ENCODE measurements around the gene MRPL46. TPM values are rescaled to one million over a fixed set of nuclear protein-coding genes. Genes with fewer than 3 reads are reported as not detected.
"Not testable (repeated sequence)": the region's sequence is repeated elsewhere in the genome, so short reads cannot be mapped to it uniquely, and the experiment has no call there.

Gene MRPL46
- total RNA-seq, 3 donors from 2014 or later: 24.9 to 29.3 (median 27.7) TPM

GRCh38 chr15:88441076-88441730, 26.0 kb downstream of the MRPL46 start:
- ATAC-seq (no peak), DNase-seq (no peak)
- H3K36me3 ChIP-seq (ENCODE audit: low read depth): no peaks in the 10 kb centered on the region
- no peak overlapping the region for H3K4me3 ChIP-seq
- intact Hi-C loops (cut with DNase I, micrococcal nuclease): no loop called here
- H3K9me3 ChIP-seq: no peaks in the 10 kb centered on the region
- no peaks in the 10 kb centered on the region for H3K4me1 ChIP-seq (ENCODE audit: low read depth)
- TF ChIP-seq, protein P1, sequence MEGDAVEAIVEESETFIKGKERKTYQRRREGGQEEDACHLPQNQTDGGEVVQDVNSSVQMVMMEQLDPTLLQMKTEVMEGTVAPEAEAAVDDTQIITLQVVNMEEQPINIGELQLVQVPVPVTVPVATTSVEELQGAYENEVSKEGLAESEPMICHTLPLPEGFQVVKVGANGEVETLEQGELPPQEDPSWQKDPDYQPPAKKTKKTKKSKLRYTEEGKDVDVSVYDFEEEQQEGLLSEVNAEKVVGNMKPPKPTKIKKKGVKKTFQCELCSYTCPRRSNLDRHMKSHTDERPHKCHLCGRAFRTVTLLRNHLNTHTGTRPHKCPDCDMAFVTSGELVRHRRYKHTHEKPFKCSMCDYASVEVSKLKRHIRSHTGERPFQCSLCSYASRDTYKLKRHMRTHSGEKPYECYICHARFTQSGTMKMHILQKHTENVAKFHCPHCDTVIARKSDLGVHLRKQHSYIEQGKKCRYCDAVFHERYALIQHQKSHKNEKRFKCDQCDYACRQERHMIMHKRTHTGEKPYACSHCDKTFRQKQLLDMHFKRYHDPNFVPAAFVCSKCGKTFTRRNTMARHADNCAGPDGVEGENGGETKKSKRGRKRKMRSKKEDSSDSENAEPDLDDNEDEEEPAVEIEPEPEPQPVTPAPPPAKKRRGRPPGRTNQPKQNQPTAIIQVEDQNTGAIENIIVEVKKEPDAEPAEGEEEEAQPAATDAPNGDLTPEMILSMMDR (IDR thresholded peaks at IDR 0.05): no peak

- Histone ChIP-seq H3K4me1 (ENCODE audit: low read depth) (no peaks in the 10 kb centered on the region), H3K36me3 (ENCODE audit: low read depth) (no peaks in the 10 kb centered on the region), H3K9me3 (no peaks in the 10 kb centered on the region), H3K4me3 (no peak overlapping the region)
- TF ChIP-seq, protein P1 (IDR thresholded peaks at IDR 0.05): no peak
- no peak for ATAC-seq
- no peak for DNase-seq
- intact Hi-C loops (cut with DNase I, micrococcal nuclease): no loop called here
Measured at GRCh38 chr15:88440021-88440420, 27.2 kb downstream of the MRPL46 start.

- intact Hi-C loops (cut with DNase I, micrococcal nuclease): no loop called here
Measured at GRCh38 chr15:88438181-88438580, 29.0 kb downstream of the MRPL46 start.

DNA sequence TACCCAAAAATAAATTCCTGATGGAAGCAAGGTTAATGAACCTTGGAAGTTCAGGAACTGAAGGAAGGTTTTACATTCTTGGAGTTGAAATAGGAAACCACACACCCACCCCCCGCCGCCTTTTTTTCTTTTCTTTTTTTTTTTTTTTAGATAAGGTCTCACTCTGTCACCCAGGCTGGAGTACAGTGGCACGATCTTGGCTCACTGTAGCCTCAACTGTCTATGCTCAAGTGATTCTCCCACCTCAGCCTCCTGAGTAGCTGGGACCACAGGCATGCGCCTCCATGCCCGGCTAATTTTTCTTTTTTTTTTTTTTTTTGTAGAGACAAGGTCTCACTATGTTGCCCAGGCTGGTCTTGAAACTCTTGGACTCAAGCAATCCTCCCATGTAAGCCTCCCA, 33.1 kb downstream of the MRPL46 start:
- H3K4me1 ChIP-seq (ENCODE audit: low read depth); intact Hi-C loops (cut with DNase I, micrococcal nuclease); H3K9me3 ChIP-seq; H3K4me3 ChIP-seq; ATAC-seq; H3K36me3 ChIP-seq (ENCODE audit: low read depth); DNase-seq: not testable (repeated sequence)

More at GRCh38 chr15:88438181-88438580, 29.0 kb downstream of the MRPL46 start:
- no peak for DNase-seq
- no peaks in the 10 kb centered on the region for H3K4me1 ChIP-seq (ENCODE audit: low read depth)
- no peak for ATAC-seq
- H3K4me3 ChIP-seq: no peak overlapping the region
- H3K9me3 ChIP-seq: no peaks in the 10 kb centered on the region
- TF ChIP-seq, protein P1 (IDR thresholded peaks at IDR 0.05): no peak
- H3K36me3 ChIP-seq (ENCODE audit: low read depth): no peaks in the 10 kb centered on the region

GRCh38 chr15:88433046-88433685, 34.0 kb downstream of the MRPL46 start:
- Histone ChIP-seq H3K4me1 (ENCODE audit: low read depth) (no peaks in the 10 kb centered on the region), H3K36me3 (ENCODE audit: low read depth) (no peaks in the 10 kb centered on the region), H3K4me3 (no peak overlapping the region), H3K9me3 (no peaks in the 10 kb centered on the region)
- intact Hi-C loops (cut with DNase I, micrococcal nuclease): no loop called here
- ATAC-seq (no peak), DNase-seq (no peak)
- TF ChIP-seq, protein P1 (IDR thresholded peaks at IDR 0.05): no peak

GRCh38 chr15:88431441-88431840, 35.7 kb downstream of the MRPL46 start:
- no peak overlapping the region for H3K4me3 ChIP-seq
- ATAC-seq (no peak), DNase-seq (no peak)
- no peaks in the 10 kb centered on the region for H3K36me3 ChIP-seq (ENCODE audit: low read depth)
- H3K4me1 ChIP-seq (ENCODE audit: low read depth): no peaks in the 10 kb centered on the region
- intact Hi-C loops (cut with DNase I, micrococcal nuclease): no loop called here
- no peaks in the 10 kb centered on the region for H3K9me3 ChIP-seq
- TF ChIP-seq, protein P1 (IDR thresholded peaks at IDR 0.05): no peak

Data from mucosa of descending colon (tissue), 3 donors.